Subcutaneous adipose tissue (tissue), 4 donors: ENCODE results near the gene UGT1A1. TPM values are rescaled to one million over a fixed set of nuclear protein-coding genes. Genes with fewer than 3 reads are reported as not detected.

Source experiments
- CTCF ChIP-seq: fragments of 450-650 bp; IDR thresholded peaks from one replicate; pipeline ENCODE4 v1.5.1; 2016; ENCODE audit warnings: low read depth, mild to moderate bottlenecking, control low read depth, antibody characterized with exemption, moderate library complexity
- total RNA-seq, 4 donors: library from RNA; depleted of rRNA; stranded (reverse); fragments of >200 nt; gene quantifications; one replicate each; pipeline ENCODE4 v1.1.0, GENCODE V29; 2016

Gene UGT1A1
- total RNA-seq, 4 donors from 2014 or later: not detected

GRCh38 chr2:233780771-233781170, 20.7 kb downstream of the UGT1A1 start:
- TF ChIP-seq CTCF: no peak

- no peak for TF ChIP-seq CTCF
These were observed 29.5 kb downstream of the UGT1A1 start for GRCh38 chr2:233789554-233789953.

- TF ChIP-seq CTCF: no peak
These were observed 31.2 kb downstream of the UGT1A1 start for GRCh38 chr2:233791151-233791882.

- no peak for TF ChIP-seq CTCF
These were observed 31.8 kb downstream of the UGT1A1 start for GRCh38 chr2:233791883-233792329.

- no peak for TF ChIP-seq CTCF
These were observed 32.6 kb downstream of the UGT1A1 start for GRCh38 chr2:233792720-233793119.

- no peak for TF ChIP-seq CTCF
These were observed 33.5 kb downstream of the UGT1A1 start for GRCh38 chr2:233793465-233794127.

- no peak for TF ChIP-seq CTCF
These were observed 34.1 kb downstream of the UGT1A1 start for GRCh38 chr2:233794128-233794658.
